Progenitor cell of endocrine pancreas (in vitro differentiated cells): Measurements from ENCODE around the gene ZDHHC14. TPM values are rescaled to one million over a fixed set of nuclear protein-coding genes. Genes with fewer than 3 reads are reported as not detected.

Experiments
- DNase-seq: peaks from one replicate; pipeline ENCODE4 v3.0.0; 2021; ENCODE audit warnings: low spot score; ENCODE audit not compliant: unreplicated experiment
- H3K27ac Mint-ChIP-seq: 2 replicates; pipeline ENCODE4 v1.8.0; 2021; ENCODE audit warnings: mild to moderate bottlenecking, moderate library complexity, mixed read lengths
- H3K27me3 Mint-ChIP-seq: 2 replicates; pipeline ENCODE4 v1.8.0; 2021; ENCODE audit warnings: mixed read lengths
- H3K36me3 Mint-ChIP-seq: 2 replicates; pipeline ENCODE4 v1.8.0; 2022; ENCODE audit warnings: mixed read lengths; ENCODE audit not compliant: insufficient read depth
- H3K4me1 Mint-ChIP-seq: 2 replicates; pipeline ENCODE4 v1.8.0; 2021; ENCODE audit warnings: low read depth, mixed read lengths
- H3K4me3 Mint-ChIP-seq: 2 replicates; pipeline ENCODE4 v1.8.0; 2021; ENCODE audit warnings: low read depth, mild to moderate bottlenecking, moderate library complexity, mixed read lengths
- H3K9me3 Mint-ChIP-seq: 2 replicates; pipeline ENCODE4 v1.8.0; 2021; ENCODE audit warnings: low read depth, mixed read lengths
- CTCF ChIP-seq: fragments of 200-600 bp; sonication (generic); IDR thresholded peaks from one replicate; pipeline ENCODE4 v1.5.0; 2021; ENCODE audit warnings: antibody characterized with exemption, mild to moderate bottlenecking; ENCODE audit not compliant: unreplicated experiment
- total RNA-seq: library from RNA; stranded (reverse); gene quantifications from 2 replicates; pipeline ENCODE4 v1.2.1, GENCODE V29; 2021

ZDHHC14 gene
- total RNA-seq, 1 donor from 2014 or later, result 9.0 TPM

DNA sequence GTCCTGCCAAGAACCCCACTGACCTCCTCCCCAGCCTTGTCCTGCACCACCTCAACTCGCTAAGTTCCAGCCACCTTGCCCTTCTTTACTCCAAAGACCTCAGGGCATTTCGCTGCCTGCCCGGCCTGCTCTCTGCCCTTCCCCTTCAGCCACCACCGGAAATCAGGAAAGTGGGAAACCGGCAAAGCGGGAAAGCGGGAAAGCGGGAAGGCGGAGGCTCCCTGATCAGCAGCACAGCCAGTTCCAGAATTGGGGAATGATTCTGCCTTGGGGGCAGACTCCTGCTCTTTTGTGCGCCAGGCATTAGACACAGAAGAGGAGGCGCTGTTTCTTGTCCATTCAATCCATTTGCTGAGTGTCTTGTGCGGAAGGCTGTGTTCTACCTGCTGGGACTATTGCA lies 111.3 kb downstream of the ZDHHC14 start:
- TF ChIP-seq CTCF, result no peak
- no peak for DNase-seq
- H3K9me3 Mint-ChIP-seq, result peaks cover 3% of the 10 kb centered on the region
- peaks cover 17% of the 10 kb centered on the region for H3K4me1 Mint-ChIP-seq
- peaks cover 19% of the 10 kb centered on the region for H3K27me3 Mint-ChIP-seq
- no peak overlapping the region for H3K4me3 Mint-ChIP-seq
- no peak overlapping the region for H3K27ac Mint-ChIP-seq
- peaks cover 2% of the 10 kb centered on the region for H3K36me3 Mint-ChIP-seq

DNA sequence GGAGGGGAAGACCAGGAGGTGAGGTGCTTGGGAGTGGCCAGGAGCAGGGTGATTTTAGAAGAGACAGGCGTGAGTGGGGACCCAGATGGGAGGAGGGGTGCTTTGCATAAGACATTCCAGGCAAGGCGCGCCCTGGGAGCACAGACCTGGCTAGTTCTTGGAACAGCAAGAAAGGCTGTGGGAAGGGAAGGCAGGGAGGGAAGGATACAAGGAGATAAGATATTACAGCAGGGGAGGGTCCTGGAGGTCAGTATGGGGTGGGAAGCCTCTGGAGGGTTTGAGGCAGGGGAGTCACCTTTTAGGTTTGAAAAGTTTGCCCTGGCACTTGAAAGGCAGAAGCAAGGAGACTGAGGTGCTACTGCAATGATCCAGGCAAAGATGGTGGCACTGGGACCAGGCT lies 111.8 kb downstream of the ZDHHC14 start:
- no peak for DNase-seq
- peaks cover 16% of the 10 kb centered on the region for H3K27me3 Mint-ChIP-seq
- peaks cover 2% of the 10 kb centered on the region for H3K36me3 Mint-ChIP-seq
- TF ChIP-seq CTCF, result no peak
- H3K4me3 Mint-ChIP-seq, result no peak overlapping the region
- H3K9me3 Mint-ChIP-seq, result peaks cover 3% of the 10 kb centered on the region
- H3K27ac Mint-ChIP-seq, result no peak overlapping the region
- H3K4me1 Mint-ChIP-seq, result peaks cover 17% of the 10 kb centered on the region

- peaks cover 3% of the 10 kb centered on the region for H3K9me3 Mint-ChIP-seq
- no peak for TF ChIP-seq CTCF
- DNase-seq, result no peak
- no peak overlapping the region for H3K27ac Mint-ChIP-seq
- no peak overlapping the region for H3K4me3 Mint-ChIP-seq
- peaks cover 17% of the 10 kb centered on the region for H3K4me1 Mint-ChIP-seq
- H3K27me3 Mint-ChIP-seq, result peaks cover 15% of the 10 kb centered on the region
- H3K36me3 Mint-ChIP-seq, result peaks cover 2% of the 10 kb centered on the region
These were observed 112.2 kb downstream of the ZDHHC14 start for GRCh38 chr6:157493173-157493572.

GRCh38 chr6:157493576-157493975 lies 112.6 kb downstream of the ZDHHC14 start:
- H3K36me3 Mint-ChIP-seq, result peaks cover 2% of the 10 kb centered on the region
- H3K4me3 Mint-ChIP-seq, result no peak overlapping the region
- DNase-seq, result no peak
- peaks cover 3% of the 10 kb centered on the region for H3K9me3 Mint-ChIP-seq
- peaks cover 16% of the 10 kb centered on the region for H3K4me1 Mint-ChIP-seq
- no peak for TF ChIP-seq CTCF
- H3K27ac Mint-ChIP-seq, result no peak overlapping the region
- peaks cover 14% of the 10 kb centered on the region for H3K27me3 Mint-ChIP-seq

DNA sequence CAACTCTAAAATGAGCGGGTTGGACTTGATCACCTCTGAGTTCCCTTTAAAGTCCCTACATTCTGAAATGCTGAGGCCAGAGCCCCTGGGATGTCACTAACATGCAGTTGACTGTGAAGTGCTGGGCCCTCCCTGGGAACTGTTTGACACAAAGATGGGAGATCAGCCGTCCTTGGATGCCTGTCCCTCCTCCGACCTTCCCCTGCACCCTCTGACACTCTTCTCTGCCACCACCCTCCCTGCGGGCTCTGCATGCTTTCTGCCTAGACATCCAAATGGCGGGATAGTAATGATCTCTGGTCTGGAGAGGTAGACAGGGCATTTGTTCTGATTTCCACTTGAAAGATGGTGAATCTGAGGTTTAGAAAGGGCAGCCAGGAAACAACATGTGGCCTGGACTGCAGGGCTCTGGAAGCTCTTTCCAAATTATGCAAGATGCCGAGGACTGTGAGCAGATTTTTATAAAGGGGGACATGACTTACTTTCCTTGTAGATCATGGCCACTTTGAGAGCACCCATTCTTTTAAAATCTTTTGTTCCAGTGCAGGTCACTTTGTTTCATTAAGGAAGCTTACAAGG lies 113.2 kb downstream of the ZDHHC14 start:
- no peak overlapping the region for H3K4me3 Mint-ChIP-seq
- no peak for DNase-seq
- H3K4me1 Mint-ChIP-seq, result peaks cover 11% of the 10 kb centered on the region
- H3K36me3 Mint-ChIP-seq, result peaks cover 2% of the 10 kb centered on the region
- H3K27ac Mint-ChIP-seq, result no peak overlapping the region
- peaks cover 3% of the 10 kb centered on the region for H3K9me3 Mint-ChIP-seq
- H3K27me3 Mint-ChIP-seq, result peaks cover 14% of the 10 kb centered on the region
- TF ChIP-seq CTCF, result no peak
